Amniotic epithelial cell (primary cell): Measurements from ENCODE around the gene INSM1.
"Not testable (repeated sequence)": the region's sequence is repeated elsewhere in the genome, so short reads cannot be mapped to it uniquely, and the experiment has no call there.

Experiments used
- DNase-seq: peaks from one replicate; pipeline ENCODE4 v3.0.0-alpha.2; 2010; ENCODE audit warnings: low read depth

INSM1 gene

GRCh38 chr20:20367575-20368417, at the start of gene INSM1:
Gene INSM1, plus strand, starts transcription at chr20:20368104. Its CDS starts 164 bp downstream, at chr20:20368268.
- no peak for DNase-seq

GRCh38 chr20:20318365-20319161, 49.3 kb upstream of the INSM1 start:
- no peak for DNase-seq

- DNase-seq: no peak
These were observed 46.8 kb upstream of the INSM1 start for GRCh38 chr20:20321134-20321533.

GRCh38 chr20:20321917-20322316, 46.0 kb upstream of the INSM1 start:
- DNase-seq: no peak

- no peak for DNase-seq
These were observed 45.0 kb upstream of the INSM1 start for GRCh38 chr20:20322912-20323311.

- no peak for DNase-seq
These were observed 40.2 kb upstream of the INSM1 start for GRCh38 chr20:20327746-20328145.

- no peak for DNase-seq
These were observed 38.3 kb upstream of the INSM1 start for GRCh38 chr20:20329564-20329963.

- no peak for DNase-seq
These were observed 36.7 kb upstream of the INSM1 start for GRCh38 chr20:20331156-20331555.

GRCh38 chr20:20331817-20332216, 36.1 kb upstream of the INSM1 start:
- no peak for DNase-seq

GRCh38 chr20:20333866-20334265, 34.0 kb upstream of the INSM1 start:
- no peak for DNase-seq

GRCh38 chr20:20334489-20334888, 33.4 kb upstream of the INSM1 start:
- DNase-seq: no peak

GRCh38 chr20:20338133-20338730, 29.7 kb upstream of the INSM1 start:
- no peak for DNase-seq

- DNase-seq: no peak
These were observed 27.5 kb upstream of the INSM1 start for GRCh38 chr20:20340443-20340842.

- DNase-seq: no peak
These were observed 26.5 kb upstream of the INSM1 start for GRCh38 chr20:20341371-20341770.

- no peak for DNase-seq
These were observed 25.8 kb upstream of the INSM1 start for GRCh38 chr20:20342066-20342465.

GRCh38 chr20:20343932-20344331, 24.0 kb upstream of the INSM1 start:
- no peak for DNase-seq

- no peak for DNase-seq
These were observed 23.4 kb upstream of the INSM1 start for GRCh38 chr20:20344476-20344875.

- no peak for DNase-seq
These were observed 14.3 kb upstream of the INSM1 start for GRCh38 chr20:20353576-20353975.

- not testable (repeated sequence) for DNase-seq
These were observed 12.4 kb upstream of the INSM1 start for GRCh38 chr20:20355503-20355902.

- DNase-seq: no peak
These were observed 9.1 kb upstream of the INSM1 start for GRCh38 chr20:20358801-20359200.

GRCh38 chr20:20359628-20360027, 8.3 kb upstream of the INSM1 start:
- DNase-seq: no peak

GRCh38 chr20:20360464-20360863, 7.4 kb upstream of the INSM1 start:
- peak; percentile 45 for DNase-seq
